GM18858 (cell line): Measurements from ENCODE around the gene PADI3.

Experiments used
- ATAC-seq: cut with Tn5 transposase; IDR thresholded peaks from one replicate; pipeline ENCODE4 v1.9.1; 2021; ENCODE audit not compliant: unreplicated experiment

Gene PADI3

DNA sequence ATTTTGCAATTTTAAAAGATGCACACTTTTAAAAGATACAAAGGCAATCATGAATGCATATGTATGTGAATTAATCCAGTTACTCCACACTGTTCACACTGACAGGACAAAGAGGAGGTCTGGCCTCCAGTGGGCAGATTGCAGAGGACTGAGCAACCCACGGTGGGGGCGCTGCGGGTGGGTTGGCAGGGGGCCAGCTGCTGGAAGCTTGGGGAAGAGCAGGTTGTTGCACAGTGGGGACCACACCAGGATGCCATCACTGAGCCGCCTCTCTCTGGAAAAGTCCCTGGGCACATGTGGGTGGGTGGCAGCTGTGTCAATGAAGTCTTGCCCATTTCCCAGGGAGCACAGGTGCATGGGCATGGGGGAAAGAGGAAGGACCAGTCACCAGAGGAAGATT, 46.4 kb downstream of the PADI3 start:
- ATAC-seq, result no peak

DNA sequence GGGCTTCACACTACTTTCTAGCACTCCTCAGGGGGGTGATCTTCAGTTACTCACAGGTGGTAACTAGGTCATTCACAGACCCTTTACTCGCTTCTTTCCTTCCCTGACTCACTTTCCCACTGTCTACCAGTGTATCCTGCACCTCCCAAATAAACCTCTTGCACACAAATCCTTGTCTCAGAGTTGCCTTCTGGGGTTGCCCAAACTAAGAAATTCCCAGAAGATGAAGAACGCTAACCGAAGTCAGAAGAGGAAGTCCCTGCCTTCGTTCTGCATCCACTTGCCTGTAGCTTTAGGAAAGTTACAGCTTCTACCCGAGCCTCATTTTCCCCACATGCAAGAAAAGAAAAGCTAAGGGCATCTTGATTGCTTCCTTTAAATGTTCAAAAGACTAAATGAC, 47.2 kb downstream of the PADI3 start:
- no peak for ATAC-seq

DNA sequence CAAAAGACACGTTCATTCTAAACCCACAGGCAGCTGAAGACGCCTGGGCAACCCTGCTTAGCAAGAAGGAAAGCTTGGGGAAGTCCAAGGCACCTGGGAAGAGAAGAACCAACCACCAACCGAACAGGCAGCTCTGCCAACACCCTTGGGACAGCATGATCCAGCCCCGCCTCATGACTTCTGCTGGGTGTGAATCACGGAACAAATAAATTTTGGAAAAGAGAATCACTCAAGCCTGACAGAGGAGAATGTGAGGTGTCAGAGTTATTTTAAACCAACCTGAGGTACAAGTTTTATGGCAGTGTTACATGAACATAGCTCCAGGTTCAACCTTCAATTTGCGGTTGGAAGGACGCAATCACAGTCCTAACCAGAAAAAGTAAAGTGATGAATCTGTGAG, 49.1 kb downstream of the PADI3 start:
- no peak for ATAC-seq

DNA sequence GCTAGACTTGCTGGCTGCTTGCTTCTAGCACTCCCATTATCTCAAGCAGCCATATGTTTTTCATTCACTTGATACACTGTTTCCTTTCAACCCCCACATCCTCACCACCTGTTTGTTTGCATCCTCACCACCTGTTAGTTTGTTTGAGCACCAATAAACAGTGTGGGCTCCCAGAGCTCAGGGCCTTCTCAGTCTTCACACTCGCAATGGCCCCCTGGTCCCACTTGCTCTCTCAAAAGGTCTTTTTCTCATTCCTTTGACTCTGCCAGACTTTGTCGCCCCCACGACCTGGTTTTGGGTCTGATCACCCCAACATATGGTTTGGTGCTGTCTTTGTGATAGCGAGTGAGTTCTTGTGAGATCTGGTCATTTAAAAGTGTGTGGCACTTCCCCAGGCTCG, 52.9 kb downstream of the PADI3 start:
- no peak for ATAC-seq

DNA sequence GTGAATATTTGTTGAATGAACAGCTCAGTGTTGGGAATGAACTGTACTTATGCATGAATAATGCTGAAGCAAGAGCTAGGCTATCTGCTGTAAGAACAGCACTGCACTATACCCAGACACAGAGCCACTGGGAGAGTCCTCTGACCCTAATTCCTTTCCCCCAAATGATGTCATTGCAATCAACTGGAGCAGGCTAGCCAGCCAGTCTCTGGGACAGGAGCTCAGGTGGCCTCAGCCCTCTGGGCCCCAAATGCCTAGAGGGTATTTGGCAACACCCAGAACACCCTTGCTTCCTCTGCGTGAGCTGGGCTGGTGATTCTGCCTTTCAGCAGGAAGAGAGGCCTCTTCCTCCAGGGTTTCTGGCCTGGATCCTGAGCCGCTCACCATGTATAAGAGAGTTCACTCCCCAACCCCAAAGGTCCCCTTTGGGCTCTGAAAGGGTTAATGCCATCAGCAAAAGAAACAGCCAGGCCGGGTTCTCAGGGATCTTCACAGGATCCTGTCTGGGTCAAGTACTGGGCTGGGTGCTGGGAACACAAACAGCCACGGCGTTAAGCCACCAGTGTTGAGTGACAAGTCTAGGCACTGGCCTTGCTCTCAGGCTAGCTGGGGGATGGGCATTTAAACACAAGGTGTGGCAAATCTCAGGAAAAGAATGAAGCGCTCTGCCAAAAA, 55.4 kb downstream of the PADI3 start:
- no peak for ATAC-seq

DNA sequence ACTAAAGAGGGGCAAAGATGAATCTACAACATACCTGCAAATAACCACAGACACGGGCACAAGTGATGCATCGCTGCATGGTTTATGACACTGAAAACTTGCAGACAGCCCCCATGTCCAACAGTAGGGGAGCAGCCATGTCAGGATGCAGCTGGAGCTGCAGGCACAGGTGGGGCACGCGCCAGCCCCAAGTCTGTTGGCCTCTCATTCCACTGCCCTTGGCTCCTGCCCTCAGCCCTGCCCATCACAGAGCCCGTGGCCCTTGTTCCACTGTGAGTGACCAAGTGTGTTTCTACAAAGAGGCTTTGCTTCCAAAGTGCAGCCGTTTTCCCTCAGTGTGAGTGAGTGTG, 55.9 kb downstream of the PADI3 start:
- no peak for ATAC-seq

DNA sequence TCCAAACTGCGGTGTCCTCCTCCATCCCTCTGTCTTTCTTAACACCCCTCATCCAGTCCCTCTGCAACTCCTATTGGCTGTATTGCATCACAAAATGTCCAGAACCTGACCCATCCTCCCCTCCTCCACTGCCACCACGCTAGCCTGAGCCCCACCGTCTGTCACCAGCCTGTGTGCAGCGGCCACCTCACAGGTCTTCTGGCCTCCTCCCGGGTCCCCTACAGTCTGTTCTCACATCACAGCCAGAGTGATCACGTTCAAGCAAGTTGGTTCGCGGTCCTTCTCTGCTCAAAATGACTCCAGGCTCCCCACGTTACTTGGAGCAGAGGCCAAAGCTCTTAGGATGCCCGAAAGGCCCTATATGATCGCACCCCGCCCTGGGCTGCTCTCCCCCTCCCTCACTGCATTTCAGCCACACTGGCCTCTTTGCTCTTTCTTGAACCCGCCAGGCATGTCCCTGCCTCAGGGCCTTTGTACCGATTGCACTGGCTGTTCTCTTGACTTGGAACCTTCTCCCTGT, 56.7 kb downstream of the PADI3 start:
- ATAC-seq, result no peak

DNA sequence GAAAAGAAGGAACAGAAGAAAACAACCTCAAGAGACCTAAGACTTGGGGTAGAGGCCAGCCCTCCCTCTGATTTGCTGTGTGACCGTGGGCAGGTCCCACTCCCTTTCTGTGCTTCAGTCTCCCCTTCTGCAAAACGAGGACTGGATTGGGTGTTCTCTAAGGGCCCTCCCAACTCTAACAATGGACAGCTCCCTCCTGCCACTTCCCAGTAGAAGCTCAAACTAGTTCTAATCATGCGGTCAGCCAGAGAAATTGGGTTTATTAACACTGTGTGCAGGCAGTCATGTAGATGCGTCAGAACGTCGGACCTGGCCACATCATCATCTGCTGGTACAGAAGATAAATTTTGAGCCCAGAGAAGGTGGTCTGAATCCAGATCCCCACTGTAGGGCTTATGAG, 57.5 kb downstream of the PADI3 start:
- ATAC-seq, result no peak

DNA sequence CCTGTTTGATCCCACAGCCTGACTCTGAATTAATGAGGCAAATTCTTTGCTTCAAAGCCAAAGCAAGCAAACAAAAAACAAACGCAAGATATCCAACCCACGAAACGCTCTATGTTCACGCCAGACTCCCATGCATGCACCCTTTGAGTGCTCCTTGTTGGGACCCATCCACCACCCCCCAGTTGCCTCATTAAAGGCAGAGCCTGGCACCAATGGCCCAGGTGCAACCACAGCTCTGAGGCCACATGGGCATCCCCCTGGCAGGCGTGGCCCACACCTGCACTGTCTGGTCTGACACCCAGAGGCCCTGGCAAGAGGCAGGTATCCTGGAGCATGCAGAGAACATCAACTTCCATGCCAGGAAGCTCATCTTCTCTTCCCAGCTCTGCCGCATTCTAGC, 58.0 kb downstream of the PADI3 start:
- ATAC-seq, result no peak

DNA sequence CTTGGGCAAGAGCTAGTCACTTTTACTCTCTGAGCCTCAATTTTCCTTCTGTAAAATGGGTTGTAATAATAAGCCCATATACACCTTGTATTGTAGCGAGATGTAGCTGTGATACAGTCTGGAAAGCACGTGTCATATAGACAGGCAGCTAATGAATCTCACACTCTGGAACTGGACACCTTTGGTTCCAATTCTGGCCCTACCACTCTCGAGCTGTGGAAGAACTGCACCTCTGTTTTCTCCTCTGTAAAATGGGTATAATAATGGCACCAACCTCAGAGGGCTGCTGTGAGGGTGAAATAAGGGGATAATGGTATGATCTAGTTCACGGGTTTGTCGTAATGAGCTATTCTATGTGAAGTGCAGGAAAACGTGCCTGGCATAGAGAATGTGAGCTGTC, 58.4 kb downstream of the PADI3 start:
- no peak for ATAC-seq

DNA sequence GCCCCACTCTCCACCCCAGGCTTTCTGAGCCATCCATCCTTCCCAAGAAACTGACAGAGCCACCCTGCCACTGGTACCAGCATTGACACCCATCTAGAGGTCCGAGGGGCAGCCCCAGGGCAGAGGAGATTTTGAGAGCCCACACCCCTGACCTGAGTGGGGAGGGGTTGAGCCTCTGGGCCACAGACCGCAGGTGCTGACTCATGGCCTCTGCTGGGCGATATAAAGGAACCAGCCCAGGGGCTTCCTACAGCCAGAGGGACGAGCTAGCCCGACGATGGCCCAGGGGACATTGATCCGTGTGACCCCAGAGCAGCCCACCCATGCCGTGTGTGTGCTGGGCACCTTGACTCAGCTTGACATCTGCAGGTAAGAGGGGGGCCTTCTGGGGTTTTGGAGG, 59.0 kb downstream of the PADI3 start, which contains the start of gene PADI4:
PADI4 (plus strand) TSS at position 252 of the 400 bp plus-strand sequence; CDS start at position 278, 26 bp downstream.
- ATAC-seq, result no peak

DNA sequence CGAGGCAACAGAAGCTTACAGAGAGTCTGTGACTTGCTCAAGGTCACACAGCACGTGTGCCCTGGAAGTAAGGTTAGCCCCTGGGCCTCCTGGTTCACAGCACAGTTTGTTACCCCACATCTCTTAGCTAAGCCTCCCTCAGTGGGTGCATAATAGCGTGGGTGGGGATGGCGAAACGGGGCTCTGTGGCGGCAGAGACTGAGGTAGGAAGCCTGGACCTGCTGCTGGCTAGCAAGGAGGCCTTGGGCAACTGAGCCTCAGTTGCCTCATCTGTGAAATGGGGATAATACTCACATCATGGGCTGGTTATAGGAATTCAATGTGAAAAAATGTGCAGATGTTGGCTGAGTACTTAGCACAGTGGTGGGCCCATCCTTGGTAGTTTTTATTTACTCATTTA, 59.7 kb downstream of the PADI3 start:
- no peak for ATAC-seq

DNA sequence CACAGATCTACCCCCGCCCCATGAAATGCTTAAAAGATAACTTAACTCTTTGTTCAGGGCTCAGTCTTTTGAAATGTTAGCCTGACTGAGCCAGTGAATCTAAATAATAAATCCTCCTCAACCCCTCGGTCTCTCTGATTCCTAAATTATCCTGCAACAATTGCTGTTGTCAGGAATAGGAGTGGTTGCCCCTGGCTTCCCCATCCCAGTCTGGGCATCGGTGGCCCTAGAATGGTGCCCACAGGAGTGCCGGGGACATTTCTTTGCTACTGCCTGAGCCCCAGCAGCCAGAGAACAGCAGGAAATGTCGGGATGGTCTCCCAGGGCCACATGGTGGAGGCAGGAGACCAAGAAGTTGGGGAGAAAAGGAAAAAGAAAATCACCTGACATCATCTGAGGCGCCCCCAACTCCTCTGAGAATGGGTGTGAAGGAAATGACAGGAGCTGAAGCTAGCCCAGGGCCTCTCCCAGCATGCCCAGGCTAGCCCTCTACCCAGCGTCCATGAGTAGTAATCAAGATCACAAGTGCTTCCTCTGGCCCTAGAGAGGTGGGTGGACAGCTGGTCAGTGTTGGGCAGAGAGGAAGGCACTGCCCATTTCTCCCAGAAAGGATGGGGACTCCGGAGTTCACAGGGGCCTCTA, 60.6 kb downstream of the PADI3 start:
- ATAC-seq, result no peak

DNA sequence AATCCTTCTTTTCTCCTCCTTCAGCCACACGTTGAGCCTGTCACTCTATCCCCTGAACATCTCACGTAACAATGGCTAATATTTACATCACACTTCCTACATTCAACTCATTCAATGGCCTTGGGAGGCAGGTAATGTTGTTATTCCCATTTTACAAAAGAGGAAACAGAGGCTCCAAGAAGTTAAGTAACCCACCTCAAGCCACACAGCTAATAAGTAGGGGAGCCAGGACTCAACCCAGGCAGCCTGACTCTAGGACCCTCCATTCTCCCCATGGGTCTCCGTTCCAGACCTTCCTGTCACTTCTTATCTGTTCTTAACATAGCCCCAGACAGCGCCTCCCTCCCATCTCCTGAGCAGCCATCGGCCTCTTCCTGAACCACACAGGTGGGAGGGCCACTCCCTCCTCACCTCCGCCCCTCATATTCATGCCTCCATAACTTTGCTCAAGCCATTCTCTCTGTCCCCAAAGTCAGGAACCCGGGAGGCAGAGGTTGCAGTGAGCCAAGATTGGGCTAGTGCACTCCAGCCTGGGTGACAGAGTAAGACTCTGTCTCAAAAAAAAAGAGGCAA, 61.3 kb downstream of the PADI3 start:
- no peak for ATAC-seq

DNA sequence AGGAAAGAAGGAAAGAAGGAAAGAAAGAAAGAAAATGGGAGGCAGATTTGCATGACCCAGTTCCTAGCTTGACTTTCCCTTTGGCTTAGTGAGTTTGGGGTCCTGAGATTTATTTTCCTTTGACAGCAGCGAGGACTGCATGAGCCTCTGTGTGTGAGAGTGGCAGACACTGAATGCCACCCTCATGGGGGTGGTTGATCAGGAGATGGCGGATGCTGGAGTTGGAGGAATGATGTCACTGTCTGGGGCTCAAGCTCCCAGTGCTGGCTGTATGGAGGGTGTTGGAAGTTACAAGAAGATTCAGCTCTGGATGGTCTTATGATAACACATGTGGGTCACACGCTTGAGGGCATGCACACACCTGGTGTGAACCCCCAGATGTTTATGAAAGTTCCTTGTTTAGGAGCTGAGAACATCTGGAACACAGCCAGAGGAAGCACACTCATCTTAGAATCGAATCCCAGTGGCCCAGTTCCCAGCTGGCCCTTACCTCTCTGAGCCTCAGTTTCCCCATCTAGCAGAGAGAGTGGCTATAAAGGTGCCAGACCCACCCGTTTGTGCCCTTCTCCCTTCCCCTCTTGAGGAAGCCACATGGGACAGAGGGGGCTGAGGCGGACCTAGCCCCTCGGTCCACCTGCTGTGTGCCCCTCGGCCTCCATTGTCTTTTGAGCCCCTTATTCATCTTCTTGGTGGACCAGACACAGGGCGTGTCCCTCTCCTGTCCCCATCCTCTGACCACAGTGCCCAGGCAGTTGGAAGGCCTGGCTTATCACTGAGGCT, 64.8 kb downstream of the PADI3 start:
- ATAC-seq, result no peak

DNA sequence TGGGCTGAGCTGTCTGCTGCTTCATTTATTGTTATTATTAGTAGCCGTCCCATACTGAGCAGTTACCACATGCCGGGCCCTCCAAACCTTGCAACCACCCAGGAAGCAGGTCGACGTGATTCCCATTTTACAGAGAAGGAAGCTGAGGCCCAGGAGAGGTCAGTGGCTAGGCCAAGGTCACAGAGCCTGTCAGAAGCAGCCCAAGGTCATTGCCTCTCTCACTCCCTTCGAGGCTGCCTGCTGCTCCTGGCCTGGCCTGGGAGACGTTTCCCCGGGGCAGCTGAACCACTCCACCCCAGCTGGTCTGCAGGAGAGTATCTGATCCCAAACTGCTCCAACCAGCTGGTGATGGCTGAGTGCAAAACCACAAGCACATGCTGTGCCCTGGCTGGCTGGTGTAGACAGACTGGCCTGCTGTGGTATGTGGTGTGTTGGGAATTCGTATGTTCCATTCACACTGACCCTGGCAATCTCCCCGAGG, 65.6 kb downstream of the PADI3 start:
- no peak for ATAC-seq

DNA sequence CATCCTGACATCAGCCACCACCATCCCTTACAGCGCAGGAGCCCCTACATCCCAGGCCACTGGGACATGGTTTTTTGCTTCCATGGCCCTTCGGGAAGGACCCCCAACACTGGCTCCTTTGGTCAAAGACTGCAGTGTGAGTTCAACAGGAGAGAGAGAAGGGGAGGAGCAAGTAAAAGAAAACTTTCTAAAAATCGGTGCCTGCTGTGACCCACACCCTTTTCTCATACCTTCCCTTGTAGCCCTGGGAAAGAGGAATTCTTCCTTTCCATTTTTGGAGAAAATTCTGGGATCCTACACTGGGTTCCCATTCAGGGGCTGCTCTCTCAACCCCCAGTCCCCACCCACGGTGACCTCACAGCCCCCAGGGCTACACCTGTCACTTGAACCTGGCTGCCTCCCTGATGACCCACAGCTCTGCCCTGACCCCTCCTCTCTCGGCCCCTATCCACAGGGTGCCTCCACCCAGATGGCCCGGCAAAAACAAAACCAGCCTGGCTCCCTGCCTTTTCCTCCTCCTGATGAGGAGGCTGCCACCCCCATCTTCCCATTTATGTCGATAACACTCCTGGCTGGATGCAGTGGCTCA, 66.7 kb downstream of the PADI3 start:
- ATAC-seq, result no peak

DNA sequence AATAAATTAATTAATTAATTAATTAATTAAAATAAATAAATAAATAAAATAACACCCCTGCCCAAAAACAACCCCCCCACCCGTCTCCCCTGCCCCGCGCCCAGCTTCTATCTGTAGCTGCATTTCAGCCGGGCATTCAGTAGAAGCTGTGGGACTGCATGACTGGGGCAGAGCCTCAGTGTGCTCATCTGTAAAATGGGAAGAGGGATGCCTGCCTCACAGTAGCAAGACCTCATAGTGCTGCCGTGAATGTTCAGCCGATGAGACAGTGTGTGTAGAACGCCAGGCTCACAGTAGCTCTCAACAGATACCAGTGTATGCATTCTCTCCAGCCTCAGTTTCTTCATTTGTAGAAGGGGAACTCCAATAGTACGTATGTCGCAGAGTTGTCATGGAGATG, 67.8 kb downstream of the PADI3 start:
- ATAC-seq, result no peak

DNA sequence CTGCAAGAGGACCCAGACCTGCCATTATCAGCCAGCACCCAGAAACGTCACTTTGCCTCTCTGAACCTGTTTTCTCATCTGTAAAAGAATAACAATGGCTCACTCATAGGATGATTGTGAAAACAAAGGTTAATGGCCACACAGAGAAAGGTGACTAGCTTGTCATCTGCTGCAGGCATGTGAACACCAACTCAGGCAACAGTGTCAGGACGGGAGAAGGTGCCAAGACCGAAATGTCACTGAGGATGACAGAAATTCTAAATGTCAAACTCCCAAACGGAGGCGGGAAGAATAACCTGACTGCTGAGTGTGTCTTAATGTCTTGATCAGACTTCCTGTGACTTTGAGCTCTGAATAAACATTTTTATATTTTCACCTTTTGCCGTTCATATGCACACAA, 69.4 kb downstream of the PADI3 start:
- no peak for ATAC-seq

DNA sequence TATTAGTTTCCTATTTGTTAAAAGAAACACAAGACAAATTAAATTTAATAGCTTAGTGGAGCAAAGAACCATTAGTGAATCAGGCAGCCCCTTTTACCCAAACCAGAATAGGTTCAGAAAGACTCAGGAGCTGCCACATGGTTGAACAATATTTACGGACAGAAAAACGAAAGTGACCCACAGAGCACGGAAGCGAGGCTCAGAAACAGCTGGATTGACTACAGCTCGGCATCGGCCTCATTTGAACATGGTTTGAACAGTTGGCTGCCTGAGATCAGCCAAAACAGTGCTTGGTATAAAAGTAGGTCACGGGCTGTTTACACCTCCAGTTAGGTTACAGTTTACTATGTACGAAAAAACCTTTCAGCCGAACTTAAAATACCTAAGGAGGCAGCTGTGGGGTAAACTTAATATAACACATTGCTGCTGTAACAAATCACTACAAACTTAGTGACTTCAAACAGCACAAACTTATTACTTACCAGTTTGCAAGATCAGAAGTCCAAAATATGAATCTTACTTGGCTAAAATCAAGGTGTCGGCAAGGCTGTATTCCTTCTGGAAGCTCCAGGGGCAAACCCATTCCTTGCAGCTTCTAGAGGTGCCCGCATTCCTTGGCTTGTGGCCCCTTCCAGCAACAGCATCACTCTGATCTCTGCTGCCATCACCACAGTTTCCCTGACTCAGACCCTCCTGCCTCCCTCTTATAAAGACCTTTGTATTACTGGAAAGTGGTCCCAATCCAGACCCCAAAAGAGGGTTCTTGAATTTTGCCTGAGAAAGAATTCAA, 70.9 kb downstream of the PADI3 start:
- ATAC-seq, result no peak
